Fibroblast of the aortic adventitia (primary cell): ENCODE results near the gene MYO7A. TPM values are rescaled to one million over a fixed set of nuclear protein-coding genes. Genes with fewer than 3 reads are reported as not detected.

ENCODE experiments used
- DNase-seq: peaks from one replicate; pipeline ENCODE4 v3.0.0-alpha.2; 2010; ENCODE audit warnings: low read depth
- H3K4me3 ChIP-seq: 2 replicates; pipeline ENCODE4 v1.5.1; 2011; ENCODE audit warnings: low read depth, mild to moderate bottlenecking, control low read depth, low read length, moderate library complexity
- CTCF ChIP-seq: IDR thresholded peaks from 2 replicates; pipeline ENCODE4 v1.5.1; 2011; ENCODE audit warnings: mild to moderate bottlenecking, low read length, control low read depth, inconsistent platforms; ENCODE audit not compliant: insufficient read depth
- total RNA-seq: library from RNA; depleted of rRNA; stranded (reverse); fragments of >200 nt; gene quantifications from 2 replicates; pipeline ENCODE4 v1.2.3, GENCODE V29; 2012; ENCODE audit warnings: low replicate concordance

The MYO7A gene
- total RNA-seq, 1 donor: 0.45 TPM

- no peak for TF ChIP-seq CTCF
- H3K4me3 ChIP-seq: no peak overlapping the region
- no peak for DNase-seq
These were observed 5.4 kb upstream of the MYO7A start for GRCh38 chr11:77122576-77123212.

- H3K4me3 ChIP-seq: no peak overlapping the region
- no peak for TF ChIP-seq CTCF
- DNase-seq: no peak
These were observed 4.5 kb upstream of the MYO7A start for GRCh38 chr11:77123591-77123990.

DNA sequence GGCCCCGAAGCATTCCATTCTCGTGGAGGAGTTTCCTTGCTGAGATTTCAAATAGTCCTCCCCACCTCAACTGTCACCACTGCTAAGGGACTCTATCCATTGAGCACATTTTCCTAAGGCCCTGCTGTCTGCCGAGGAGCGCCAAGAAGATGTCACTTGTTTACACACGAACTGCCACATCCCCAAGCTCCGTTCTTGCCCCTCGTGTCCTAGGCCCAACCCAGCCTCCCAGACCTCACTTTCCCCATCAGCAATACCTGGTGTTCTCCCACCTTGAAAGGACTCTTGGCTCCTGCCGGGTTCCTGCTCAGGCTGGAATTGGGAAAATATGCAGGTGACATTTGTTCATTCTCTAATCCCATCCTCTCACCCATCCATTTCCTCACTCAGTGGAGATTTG is 4.0 kb upstream of the MYO7A start:
- no peak for DNase-seq
- no peak overlapping the region for H3K4me3 ChIP-seq
- no peak for TF ChIP-seq CTCF

- no peak for TF ChIP-seq CTCF
- no peak for DNase-seq
- no peak overlapping the region for H3K4me3 ChIP-seq
These were observed 3.6 kb upstream of the MYO7A start for GRCh38 chr11:77124488-77124887.

DNA sequence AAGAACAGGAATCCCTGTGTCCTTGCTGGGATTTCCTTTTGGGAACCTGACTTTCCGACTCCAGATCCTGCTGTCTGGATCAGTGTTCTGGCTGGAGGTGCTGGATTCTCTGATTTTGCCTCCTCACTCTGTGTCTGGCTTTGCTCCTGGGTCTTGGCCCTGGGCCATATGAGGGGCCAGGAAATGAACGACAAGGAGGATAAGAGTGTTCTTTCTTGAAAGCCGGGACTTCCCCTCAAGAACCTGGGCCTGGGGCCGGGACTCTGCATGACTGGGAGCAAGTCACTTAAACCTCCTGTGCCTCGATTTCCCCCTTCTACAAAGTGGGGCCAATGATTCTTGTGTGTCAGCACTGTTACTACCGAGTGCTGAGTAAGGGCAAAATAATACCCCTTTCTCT is 2.9 kb upstream of the MYO7A start:
- no peak for TF ChIP-seq CTCF
- no peak overlapping the region for H3K4me3 ChIP-seq
- no peak for DNase-seq

- no peak for DNase-seq
- H3K4me3 ChIP-seq: no peak overlapping the region
- TF ChIP-seq CTCF: no peak
These were observed 2.4 kb upstream of the MYO7A start for GRCh38 chr11:77125695-77126094.
